ENCODE measurements around the gene COL6A1. TPM values are rescaled to one million over a fixed set of nuclear protein-coding genes. Genes with fewer than 3 reads are reported as not detected.
"Not testable (repeated sequence)": the region's sequence is repeated elsewhere in the genome, so short reads cannot be mapped to it uniquely, and the experiment has no call there.

Gene COL6A1
- total and polyA plus RNA-seq, 2 experiments from 2014 or later = 245 to 605 TPM

GRCh38 chr21:46005481-46005881 lies 23.9 kb downstream of the COL6A1 start:
- H3K4me3 ChIP-seq = no peak overlapping the region
- H3K9me3 ChIP-seq (ENCODE audit: low read depth) = no peaks in the 10 kb centered on the region
- H3K36me3 ChIP-seq = no peaks in the 10 kb centered on the region
- no peak for DNase-seq (ENCODE audit: low read depth in 1 of 2, low spot score in 1 of 2)
- H3K4me1 ChIP-seq (ENCODE audit: low read depth) = no peaks in the 10 kb centered on the region
- no peak for TF ChIP-seq CTCF (IDR thresholded peaks at IDR 0.05; ENCODE audit: low read depth, low read length)
- H3K27me3 ChIP-seq = no peaks in the 10 kb centered on the region
- H3K27ac ChIP-seq = peak overlapping the region; percentile 60

GRCh38 chr21:46005894-46006546 lies 24.4 kb downstream of the COL6A1 start:
- H3K4me1 ChIP-seq (ENCODE audit: low read depth); DNase-seq (ENCODE audit: low read depth in 1 of 2, low spot score in 1 of 2); H3K4me3 ChIP-seq; H3K27ac ChIP-seq; H3K9me3 ChIP-seq (ENCODE audit: low read depth); H3K36me3 ChIP-seq; H3K27me3 ChIP-seq: not testable (repeated sequence)

GRCh38 chr21:46006547-46007491 lies 25.2 kb downstream of the COL6A1 start:
- no peaks in the 10 kb centered on the region for H3K36me3 ChIP-seq
- no peaks in the 10 kb centered on the region for H3K27me3 ChIP-seq
- H3K27ac ChIP-seq = no peak overlapping the region
- no peak for TF ChIP-seq CTCF (IDR thresholded peaks at IDR 0.05; ENCODE audit: low read depth, low read length)
- H3K4me3 ChIP-seq = no peak overlapping the region
- no peak for DNase-seq (ENCODE audit: low read depth in 1 of 2, low spot score in 1 of 2)
- no peaks in the 10 kb centered on the region for H3K4me1 ChIP-seq (ENCODE audit: low read depth)
- no peaks in the 10 kb centered on the region for H3K9me3 ChIP-seq (ENCODE audit: low read depth)

- Histone ChIP-seq H3K4me3 (no peak overlapping the region), H3K27ac (no peak overlapping the region), H3K4me1 (ENCODE audit: low read depth) (no peaks in the 10 kb centered on the region), H3K36me3 (no peaks in the 10 kb centered on the region), H3K27me3 (no peaks in the 10 kb centered on the region), H3K9me3 (ENCODE audit: low read depth) (no peaks in the 10 kb centered on the region)
- no peak for DNase-seq (ENCODE audit: low read depth in 1 of 2, low spot score in 1 of 2)
- no peak for TF ChIP-seq CTCF (IDR thresholded peaks at IDR 0.05; ENCODE audit: low read depth, low read length)
Observed at GRCh38 chr21:46007492-46007868, 25.9 kb downstream of the COL6A1 start.

GRCh38 chr21:46008893-46009621 lies 27.5 kb downstream of the COL6A1 start:
- Histone ChIP-seq H3K27ac (no peak overlapping the region), H3K36me3 (no peaks in the 10 kb centered on the region), H3K27me3 (no peaks in the 10 kb centered on the region), H3K4me3 (no peak overlapping the region), H3K9me3 (ENCODE audit: low read depth) (no peaks in the 10 kb centered on the region), H3K4me1 (ENCODE audit: low read depth) (no peaks in the 10 kb centered on the region)
- TF ChIP-seq CTCF (IDR thresholded peaks at IDR 0.05; ENCODE audit: low read depth, low read length) = no peak
- no peak for DNase-seq (ENCODE audit: low read depth in 1 of 2, low spot score in 1 of 2)

All from cardiac muscle cell (in vitro differentiated cells and primary cell).